ENCODE measurements around the gene FAM20A.
"Not testable (repeated sequence)": the region's sequence is repeated elsewhere in the genome, so short reads cannot be mapped to it uniquely, and the experiment has no call there.

Gene FAM20A

GRCh38 chr17:68531252-68531651 lies 69.9 kb downstream of the FAM20A start:
- H3K4me3 ChIP-seq: no peak overlapping the region
- peaks cover 63% of the 10 kb centered on the region for H4K20me1 ChIP-seq
- no peak overlapping the region for H3K27ac ChIP-seq
- peaks cover 94% of the 10 kb centered on the region for H3K36me3 ChIP-seq
- H3K4me1 ChIP-seq: no peaks in the 10 kb centered on the region
- no peaks in the 10 kb centered on the region for H3K27me3 ChIP-seq
- TF ChIP-seq Cebpa-rat (IDR thresholded peaks at IDR 0.05): no peak
- H3K9ac ChIP-seq: no peak overlapping the region
- no peak overlapping the region for H3K4me2 ChIP-seq
- no peaks in the 10 kb centered on the region for H3K9me3 ChIP-seq

- no peak for TF ChIP-seq Cebpa-rat (IDR thresholded peaks at IDR 0.05)
- H3K4me2 ChIP-seq: no peak overlapping the region
- no peak overlapping the region for H3K27ac ChIP-seq
- peaks cover 89% of the 10 kb centered on the region for H3K36me3 ChIP-seq
- peaks cover 67% of the 10 kb centered on the region for H4K20me1 ChIP-seq
- H3K4me3 ChIP-seq: no peak overlapping the region
- no peaks in the 10 kb centered on the region for H3K27me3 ChIP-seq
- H3K9ac ChIP-seq: no peak overlapping the region
- H3K4me1 ChIP-seq: no peaks in the 10 kb centered on the region
- no peaks in the 10 kb centered on the region for H3K9me3 ChIP-seq
These were observed 73.9 kb downstream of the FAM20A start for GRCh38 chr17:68527314-68527713.

- TF ChIP-seq Cebpa-rat (IDR thresholded peaks at IDR 0.05): no peak
- H3K4me2 ChIP-seq: no peak overlapping the region
- no peak overlapping the region for H3K9ac ChIP-seq
- no peaks in the 10 kb centered on the region for H3K9me3 ChIP-seq
- peaks cover 70% of the 10 kb centered on the region for H4K20me1 ChIP-seq
- H3K27ac ChIP-seq: no peak overlapping the region
- no peak overlapping the region for H3K4me3 ChIP-seq
- no peaks in the 10 kb centered on the region for H3K27me3 ChIP-seq
- no peaks in the 10 kb centered on the region for H3K4me1 ChIP-seq
- H3K36me3 ChIP-seq: peaks cover 91% of the 10 kb centered on the region
These were observed 74.6 kb downstream of the FAM20A start for GRCh38 chr17:68526548-68526947.

GRCh38 chr17:68522266-68522665 lies 78.9 kb downstream of the FAM20A start:
- peaks cover 89% of the 10 kb centered on the region for H3K36me3 ChIP-seq
- no peak overlapping the region for H3K27ac ChIP-seq
- peaks cover 78% of the 10 kb centered on the region for H4K20me1 ChIP-seq
- no peaks in the 10 kb centered on the region for H3K27me3 ChIP-seq
- no peak for TF ChIP-seq Cebpa-rat (IDR thresholded peaks at IDR 0.05)
- no peak overlapping the region for H3K4me2 ChIP-seq
- H3K4me1 ChIP-seq: no peaks in the 10 kb centered on the region; the same call in 1 of the 2 replicates
- H3K9ac ChIP-seq: no peak overlapping the region
- H3K9me3 ChIP-seq: peaks cover 12% of the 10 kb centered on the region
- no peak overlapping the region for H3K4me3 ChIP-seq

- Histone ChIP-seq H3K4me3 (no peak overlapping the region), H3K36me3 (peaks cover 83% of the 10 kb centered on the region), H3K27me3 (no peaks in the 10 kb centered on the region), H3K27ac (no peak overlapping the region), H3K4me1 (peaks cover 11% of the 10 kb centered on the region), H3K9ac (no peak overlapping the region), H3K9me3 (peaks cover 14% of the 10 kb centered on the region), H3K4me2 (no peak overlapping the region), H4K20me1 (peaks cover 77% of the 10 kb centered on the region)
- TF ChIP-seq Cebpa-rat (IDR thresholded peaks at IDR 0.05): no peak
These were observed 81.3 kb downstream of the FAM20A start for GRCh38 chr17:68519911-68520310.

GRCh38 chr17:68519051-68519450 lies 82.1 kb downstream of the FAM20A start:
- not testable (repeated sequence) for H3K4me2 ChIP-seq, H3K27me3 ChIP-seq, H3K27ac ChIP-seq, H3K4me3 ChIP-seq, H3K9ac ChIP-seq
- peaks cover 14% of the 10 kb centered on the region for H3K9me3 ChIP-seq
- H3K36me3 ChIP-seq: peaks cover 80% of the 10 kb centered on the region
- peaks cover 85% of the 10 kb centered on the region for H4K20me1 ChIP-seq
- peaks cover 19% of the 10 kb centered on the region for H3K4me1 ChIP-seq

- peaks cover 19% of the 10 kb centered on the region for H3K4me1 ChIP-seq
- H3K36me3 ChIP-seq: peaks cover 72% of the 10 kb centered on the region
- H3K4me3 ChIP-seq: no peak overlapping the region
- H3K27ac ChIP-seq: no peak overlapping the region
- no peak for TF ChIP-seq Cebpa-rat (IDR thresholded peaks at IDR 0.05)
- H3K9ac ChIP-seq: no peak overlapping the region
- H4K20me1 ChIP-seq: peaks cover 85% of the 10 kb centered on the region
- peaks cover 14% of the 10 kb centered on the region for H3K9me3 ChIP-seq
- no peaks in the 10 kb centered on the region for H3K27me3 ChIP-seq
- no peak overlapping the region for H3K4me2 ChIP-seq
These were observed 82.9 kb downstream of the FAM20A start for GRCh38 chr17:68518063-68518815.

- H3K4me2 ChIP-seq, H3K27me3 ChIP-seq, H3K4me3 ChIP-seq, H3K27ac ChIP-seq, H3K9ac ChIP-seq: not testable (repeated sequence)
- Histone ChIP-seq H4K20me1 (peaks cover 85% of the 10 kb centered on the region), H3K36me3 (peaks cover 65% of the 10 kb centered on the region), H3K9me3 (peaks cover 14% of the 10 kb centered on the region), H3K4me1 (peaks cover 19% of the 10 kb centered on the region)
These were observed 83.6 kb downstream of the FAM20A start for GRCh38 chr17:68517605-68518004.

GRCh38 chr17:68516732-68517131 lies 84.4 kb downstream of the FAM20A start:
- peaks cover 58% of the 10 kb centered on the region for H3K36me3 ChIP-seq

GRCh38 chr17:68514831-68515635 lies 86.1 kb downstream of the FAM20A start:
- Histone ChIP-seq H3K36me3 (peaks cover 45% of the 10 kb centered on the region), H4K20me1 (peaks cover 59% of the 10 kb centered on the region), H3K9ac (peak overlapping the region; percentile 44; the same call in 1 of the 2 replicates), H3K27me3 (no peaks in the 10 kb centered on the region), H3K4me2 (peak overlapping the region; percentile 87), H3K4me3 (peak overlapping the region; percentile 94), H3K27ac (0 out of 2 replicates have a peak overlapping the region, but pooled peaks have one; percentile 10), H3K9me3 (peaks cover 14% of the 10 kb centered on the region), H3K4me1 (peaks cover 29% of the 10 kb centered on the region)
- no peak for TF ChIP-seq Cebpa-rat (IDR thresholded peaks at IDR 0.05)

More at GRCh38 chr17:68516732-68517131, 84.4 kb downstream of the FAM20A start:
- no peak for TF ChIP-seq Cebpa-rat (IDR thresholded peaks at IDR 0.05)
- Histone ChIP-seq H3K9me3 (peaks cover 14% of the 10 kb centered on the region), H3K4me2 (no peak overlapping the region), H3K27ac (no peak overlapping the region), H3K4me3 (no peak overlapping the region), H3K4me1 (peaks cover 19% of the 10 kb centered on the region), H3K9ac (no peak overlapping the region), H4K20me1 (peaks cover 76% of the 10 kb centered on the region), H3K27me3 (no peaks in the 10 kb centered on the region)
